T1000 (cell line): Measurements from ENCODE around the gene MTERF1.

Experiments used
- DNase-seq: peaks from one replicate; lab custom pipeline; 2025; ENCODE audit warnings: mixed read lengths; lab: John Stamatoyannopoulos, UW

Gene MTERF1

DNA sequence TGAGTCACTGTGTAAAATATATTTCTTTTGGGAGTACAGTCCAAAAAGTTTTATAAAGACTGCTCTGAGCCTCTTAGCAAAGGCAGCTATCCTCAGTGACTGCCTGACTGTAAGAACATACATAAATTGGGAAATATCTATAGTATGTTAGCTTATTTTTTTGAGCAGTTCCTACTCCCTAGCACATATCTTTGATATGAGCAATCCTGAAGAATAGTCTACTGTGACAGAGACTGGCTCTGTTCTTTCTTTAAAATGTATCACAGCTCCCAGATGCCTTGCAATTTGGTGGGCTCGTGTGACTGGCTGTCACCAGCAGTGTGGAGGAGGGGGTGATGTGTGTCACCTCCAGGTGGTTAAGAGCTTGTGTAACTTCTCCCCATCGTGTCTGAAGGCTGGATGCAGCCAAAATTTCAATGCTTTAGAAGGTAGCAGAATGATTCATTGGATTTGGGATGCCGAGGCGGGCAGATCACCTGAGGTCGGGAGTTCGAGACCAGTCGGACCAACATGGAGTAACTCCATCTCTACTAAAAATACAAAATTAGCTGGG, 47.9 kb downstream of the MTERF1 start:
- no peak for DNase-seq

DNA sequence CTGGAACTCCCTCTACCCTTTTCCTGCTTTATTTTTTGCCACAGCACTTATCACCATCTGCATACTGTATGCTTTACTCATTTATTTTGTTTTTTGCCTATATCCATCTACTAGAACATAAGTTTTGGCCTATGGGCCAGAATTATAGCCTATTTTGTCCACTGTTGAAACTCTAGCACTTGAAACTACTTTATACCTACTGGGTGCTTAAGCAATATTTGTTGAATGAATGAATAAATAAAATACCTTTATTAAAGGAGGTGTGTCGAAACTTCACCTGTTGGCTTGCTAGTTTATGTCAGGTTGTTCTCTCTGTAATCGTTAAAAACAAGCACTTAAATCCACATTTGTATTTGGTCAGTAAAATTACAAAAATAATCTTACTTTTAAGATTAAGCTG, 53.3 kb downstream of the MTERF1 start:
- no peak for DNase-seq

DNA sequence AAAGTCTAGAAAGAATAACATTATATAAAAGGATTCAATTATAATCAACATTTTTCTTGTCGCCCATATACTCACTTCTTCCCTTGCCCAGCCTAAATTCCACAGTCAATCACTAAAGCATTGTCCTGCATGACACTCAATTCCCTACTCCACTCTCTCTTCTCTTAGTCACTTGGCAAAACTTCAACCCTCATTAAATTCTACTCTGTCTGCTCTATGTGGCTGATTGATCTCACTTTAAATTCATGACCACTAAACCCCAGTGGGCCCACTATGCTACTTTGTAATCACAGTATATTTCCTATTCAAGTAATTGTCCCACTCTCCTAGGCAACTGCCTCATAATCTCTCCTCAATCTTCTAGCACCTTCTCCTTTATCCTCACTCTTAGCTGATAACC, 54.1 kb downstream of the MTERF1 start:
- DNase-seq: no peak

DNA sequence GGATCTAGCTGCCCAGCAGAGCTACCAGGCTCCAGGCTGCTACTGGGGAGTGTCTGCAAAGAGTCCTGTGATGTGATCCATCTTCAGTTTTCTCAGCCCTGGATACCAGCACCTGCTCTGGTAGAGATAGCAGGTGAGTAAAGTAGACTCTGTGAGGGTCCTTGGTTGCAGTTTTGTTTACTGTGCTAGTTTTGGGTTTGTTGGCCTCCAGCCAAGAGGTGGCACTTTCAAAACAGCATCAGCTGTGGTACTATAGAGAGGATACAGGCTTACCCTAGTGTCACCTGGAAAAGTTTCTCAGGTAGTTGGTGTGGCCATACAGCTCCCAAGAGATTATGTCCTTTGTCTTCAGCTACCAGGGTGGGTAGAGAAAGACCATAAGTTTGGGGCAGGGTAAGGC, 56.3 kb downstream of the MTERF1 start:
- no peak for DNase-seq
